SU-DHL-6 (cell line): ENCODE data around the gene TLCD3A.

ENCODE experiments used
- CTCF ChIP-seq: fragments of 200-600 bp; sonication (generic); IDR thresholded peaks from one replicate; pipeline ENCODE4 v1.5.1; 2017; ENCODE audit warnings: antibody characterized with exemption, mild to moderate bottlenecking, low read length, moderate library complexity; ENCODE audit not compliant: insufficient read depth, poor library complexity, severe bottlenecking
- EZH2phosphoT487 ChIP-seq: fragments of 200-600 bp; sonication (generic), shearing (Covaris generic); conservative IDR thresholded peaks from 2 replicates; pipeline ENCODE4 v1.6.1; 2018; ENCODE audit warnings: mild to moderate bottlenecking, antibody characterized with exemption, low read length, moderate library complexity, mixed read lengths

- TF ChIP-seq CTCF (no peak), EZH2phosphoT487 (no peak)
Observed at GRCh38 chr17:781805-782731, 49.7 kb downstream of the TLCD3A start, which contains the start of the genes GLOD4 and MRM3.
